Omental fat pad (tissue), 4 donors: ENCODE measurements around the gene KIF26B. TPM values are rescaled to one million over a fixed set of nuclear protein-coding genes. Genes with fewer than 3 reads are reported as not detected.

Experiments used
- ATAC-seq: fragments of 150-250 bp; one replicate; pipeline ENCODE4 v1.9.1; 2016; ENCODE audit warnings: mild to moderate bottlenecking, moderate library complexity; ENCODE audit not compliant: low FRiP score
- DNase-seq: peaks from one replicate; pipeline ENCODE4 v3.0.0-alpha.2; 2019; ENCODE audit warnings: low spot score
- CTCF ChIP-seq, 3 donors: fragments of 450-650 bp; IDR thresholded peaks; one replicate each; pipeline ENCODE4 v1.5.1; 2016 to 2017; ENCODE audit warnings: antibody characterized with exemption in 3 of 3, mild to moderate bottlenecking in 3 of 3, moderate library complexity in 2 of 3
- total RNA-seq, 4 donors: library from RNA; depleted of rRNA; stranded (reverse); fragments of >200 nt; gene quantifications; one replicate each; pipeline ENCODE4 v1.1.0, GENCODE V29; 2016

The KIF26B gene
- total RNA-seq, 4 donors from 2014 or later = 0.13 to 0.96 (median 0.39) TPM

- no peak for TF ChIP-seq CTCF (IDR thresholded peaks at IDR 0.05)
- ATAC-seq (no peak), DNase-seq (no peak)
These were observed 26.4 kb downstream of the KIF26B start for GRCh38 chr1:245181158-245181517.

- no peak for TF ChIP-seq CTCF (IDR thresholded peaks at IDR 0.05)
- no peak for DNase-seq
- ATAC-seq = no peak
These were observed 27.2 kb downstream of the KIF26B start for GRCh38 chr1:245182028-245182427.

- ATAC-seq (no peak), DNase-seq (no peak)
- no peak for TF ChIP-seq CTCF (IDR thresholded peaks at IDR 0.05)
These were observed 28.6 kb downstream of the KIF26B start for GRCh38 chr1:245183429-245183828.

GRCh38 chr1:245184779-245185178, 30.0 kb downstream of the KIF26B start:
- ATAC-seq (no peak), DNase-seq (no peak)
- no peak for TF ChIP-seq CTCF (IDR thresholded peaks at IDR 0.05)

GRCh38 chr1:245188403-245188802, 33.6 kb downstream of the KIF26B start:
- ATAC-seq (no peak), DNase-seq (no peak)
- TF ChIP-seq CTCF (IDR thresholded peaks at IDR 0.05) = no peak

- no peak for ATAC-seq
- TF ChIP-seq CTCF (IDR thresholded peaks at IDR 0.05) = no peak
- no peak for DNase-seq
These were observed 40.6 kb downstream of the KIF26B start for GRCh38 chr1:245195398-245195797.

- TF ChIP-seq CTCF (IDR thresholded peaks at IDR 0.05) = no peak
- DNase-seq = no peak
- no peak for ATAC-seq
These were observed 42.3 kb downstream of the KIF26B start for GRCh38 chr1:245197121-245197520.
